Measurements from ENCODE around the gene DAB1.

DNA sequence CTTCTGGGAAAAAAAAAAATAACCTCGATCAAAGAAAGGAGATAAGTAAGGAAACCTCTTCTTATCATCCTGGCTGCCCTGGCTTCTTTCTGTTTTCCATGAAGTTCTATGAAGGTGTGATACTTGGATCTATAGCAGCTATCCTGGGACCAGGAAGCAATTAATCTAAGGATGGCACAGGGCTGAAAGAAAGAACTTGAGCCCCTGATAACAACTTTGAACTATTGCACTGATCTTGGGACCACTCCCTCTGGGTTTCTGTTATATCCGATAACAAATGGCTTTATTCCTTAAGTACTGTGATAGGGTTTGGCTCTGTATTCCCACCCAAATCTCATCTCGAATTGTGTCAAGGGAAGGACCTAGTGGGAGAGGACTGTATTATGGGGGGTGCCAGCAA is 104.1 kb downstream of the DAB1 start:
- TF ChIP-seq, protein P1, sequence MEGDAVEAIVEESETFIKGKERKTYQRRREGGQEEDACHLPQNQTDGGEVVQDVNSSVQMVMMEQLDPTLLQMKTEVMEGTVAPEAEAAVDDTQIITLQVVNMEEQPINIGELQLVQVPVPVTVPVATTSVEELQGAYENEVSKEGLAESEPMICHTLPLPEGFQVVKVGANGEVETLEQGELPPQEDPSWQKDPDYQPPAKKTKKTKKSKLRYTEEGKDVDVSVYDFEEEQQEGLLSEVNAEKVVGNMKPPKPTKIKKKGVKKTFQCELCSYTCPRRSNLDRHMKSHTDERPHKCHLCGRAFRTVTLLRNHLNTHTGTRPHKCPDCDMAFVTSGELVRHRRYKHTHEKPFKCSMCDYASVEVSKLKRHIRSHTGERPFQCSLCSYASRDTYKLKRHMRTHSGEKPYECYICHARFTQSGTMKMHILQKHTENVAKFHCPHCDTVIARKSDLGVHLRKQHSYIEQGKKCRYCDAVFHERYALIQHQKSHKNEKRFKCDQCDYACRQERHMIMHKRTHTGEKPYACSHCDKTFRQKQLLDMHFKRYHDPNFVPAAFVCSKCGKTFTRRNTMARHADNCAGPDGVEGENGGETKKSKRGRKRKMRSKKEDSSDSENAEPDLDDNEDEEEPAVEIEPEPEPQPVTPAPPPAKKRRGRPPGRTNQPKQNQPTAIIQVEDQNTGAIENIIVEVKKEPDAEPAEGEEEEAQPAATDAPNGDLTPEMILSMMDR (IDR thresholded peaks at IDR 0.05), result no peak
- TF ChIP-seq POLR2A (IDR thresholded peaks at IDR 0.05), result no peak

Measured in right lobe of liver (tissue), 4 donors.